IMR-90 (cell line): ENCODE measurements around the gene SHISA4. TPM values are rescaled to one million over a fixed set of nuclear protein-coding genes. Genes with fewer than 3 reads are reported as not detected.

ENCODE experiments used
- ATAC-seq: fragments of 200-7000 bp; cut with Tn5 transposase; 2 replicates; pipeline ENCODE4 v1.9.1; 2020; ENCODE audit warnings: low read depth, mild to moderate bottlenecking, moderate library complexity
- BruUV-seq: library from RNA; stranded (reverse); fragments of 400-500 nt; replicated peaks from 2 replicates; lab custom pipeline; 2021; lab: Mats Ljungman, UMichigan
- CTCF ChIA-PET: fragments of 300-600 bp; formaldehyde crosslinking; extraction: SDS; loops from one replicate; lab custom pipeline; 2021; ENCODE audit warnings: antibody characterized with exemption; lab: Yijun Ruan, JAX
- POLR2A ChIA-PET: fragments of 300-600 bp; sonication (Branson Sonifier 250); formaldehyde crosslinking; loops from one replicate; lab custom pipeline; 2022; ENCODE audit warnings: antibody characterized with exemption; ENCODE audit not compliant: unreplicated experiment; lab: Charles Lee
- DNase-seq: peaks from one replicate; pipeline ENCODE4 v3.0.0; 2013
- H2AFZ ChIP-seq: replicated peaks from 2 replicates; pipeline ENCODE3; 2013; ENCODE audit warnings: low read length, mild to moderate bottlenecking; ENCODE audit not compliant: poor library complexity
- H2AK5ac ChIP-seq: 2 replicates; pipeline ENCODE4 v1.6.1; 2013; ENCODE audit warnings: low read depth, low read length, inconsistent platforms
- H2AK9ac ChIP-seq: replicated peaks from 2 replicates; pipeline ENCODE3; 2013; ENCODE audit warnings: mild to moderate bottlenecking, low read depth, low read length, moderate library complexity; ENCODE audit not compliant: poor library complexity
- H2BK120ac ChIP-seq: 2 replicates; pipeline ENCODE4 v1.6.1; 2013; ENCODE audit warnings: low read depth, low read length, inconsistent platforms
- H2BK15ac ChIP-seq: 3 replicates; pipeline ENCODE4 v1.6.1; 2013; ENCODE audit warnings: low read depth, low read length, inconsistent platforms
- H2BK20ac ChIP-seq: 2 replicates; pipeline ENCODE4 v1.6.1; 2013; ENCODE audit warnings: low read depth, mild to moderate bottlenecking, inconsistent platforms, low read length, moderate library complexity
- H2BK5ac ChIP-seq: 2 replicates; pipeline ENCODE4 v1.6.1; 2013; ENCODE audit warnings: mild to moderate bottlenecking, low read depth, low read length, inconsistent platforms; ENCODE audit not compliant: poor library complexity, severe bottlenecking
- H3K14ac ChIP-seq: replicated peaks from 2 replicates; pipeline ENCODE4 v1.6.1; 2013; ENCODE audit warnings: low read depth, low read length, inconsistent platforms
- H3K18ac ChIP-seq: 2 replicates; pipeline ENCODE4 v1.6.1; 2013; ENCODE audit warnings: low read depth, low read length, control low read depth
- H3K23ac ChIP-seq: 2 replicates; pipeline ENCODE4 v1.6.1; 2013; ENCODE audit warnings: low read depth, low read length, inconsistent platforms
- H3K27ac ChIP-seq: 2 replicates; pipeline ENCODE4 v1.5.1; 2013; ENCODE audit warnings: mild to moderate bottlenecking, control low read depth, low read length; ENCODE audit not compliant: insufficient read depth
- H3K27me3 ChIP-seq: 2 replicates; pipeline ENCODE4 v1.6.1; 2013; ENCODE audit warnings: low read length; ENCODE audit not compliant: control insufficient read depth, insufficient read depth
- H3K36me3 ChIP-seq: 2 replicates; pipeline ENCODE4 v1.6.1; 2013; ENCODE audit warnings: low read length, mixed read lengths; ENCODE audit not compliant: control insufficient read depth, insufficient read depth
- H3K4ac ChIP-seq: 2 replicates; pipeline ENCODE4 v1.6.1; 2013; ENCODE audit warnings: low read depth, low read length, inconsistent platforms
- H3K4me1 ChIP-seq: 2 replicates; pipeline ENCODE4 v1.6.1; 2013; ENCODE audit warnings: low read length, mixed read lengths; ENCODE audit not compliant: control insufficient read depth, insufficient read depth
- H3K4me2 ChIP-seq: 2 replicates; pipeline ENCODE4 v1.6.1; 2013; ENCODE audit warnings: low read depth, mild to moderate bottlenecking, control low read depth, low read length, moderate library complexity
- H3K4me3 ChIP-seq: 2 replicates; pipeline ENCODE4 v1.5.1; 2013; ENCODE audit warnings: low read depth, mild to moderate bottlenecking, control low read depth, low read length, moderate library complexity; ENCODE audit not compliant: insufficient read depth
- H3K56ac ChIP-seq: 2 replicates; pipeline ENCODE4 v1.6.1; 2013; ENCODE audit warnings: low read length, inconsistent platforms; ENCODE audit not compliant: insufficient read depth; ENCODE audit errors: extremely low read depth
- H3K79me1 ChIP-seq, 2 experiments: 2 replicates each; pipeline ENCODE4 v1.6.1; 2013; ENCODE audit warnings: low read length in 2 of 2, inconsistent platforms in 1 of 2, low read depth in 1 of 2
- H3K9ac ChIP-seq: 2 replicates; pipeline ENCODE4 v1.6.1; 2013; ENCODE audit warnings: low read depth, low read length, control low read depth
- H3K9me1 ChIP-seq: 2 replicates; pipeline ENCODE4 v1.6.1; 2013; ENCODE audit warnings: low read length, inconsistent platforms; ENCODE audit not compliant: insufficient read depth
- H3K9me3 ChIP-seq: 2 replicates; pipeline ENCODE4 v1.6.1; 2013; ENCODE audit warnings: low read length; ENCODE audit not compliant: control insufficient read depth, insufficient read depth
- H4K20me1 ChIP-seq: 2 replicates; pipeline ENCODE4 v1.6.1; 2013; ENCODE audit warnings: low read length, inconsistent platforms; ENCODE audit not compliant: insufficient read depth
- H4K5ac ChIP-seq: 2 replicates; pipeline ENCODE4 v1.6.1; 2013; ENCODE audit warnings: mild to moderate bottlenecking, low read depth, low read length, control low read depth
- H4K8ac ChIP-seq, 2 experiments: 2 replicates each; pipeline ENCODE4 v1.6.1; 2013; ENCODE audit warnings: low read depth in 2 of 2, low read length in 2 of 2, control low read depth in 1 of 2, inconsistent platforms in 1 of 2
- H4K91ac ChIP-seq: 2 replicates; pipeline ENCODE4 v1.6.1; 2013; ENCODE audit warnings: low read depth, low read length, inconsistent platforms; ENCODE audit not compliant: insufficient read depth
- BHLHE40 ChIP-seq: fragments of 150-350 bp; IDR thresholded peaks from 2 replicates; pipeline ENCODE4 v1.6.1; 2016; ENCODE audit warnings: mild to moderate bottlenecking, low read depth, low read length
- CEBPB ChIP-seq: IDR thresholded peaks from 2 replicates; pipeline ENCODE4 v1.6.1; 2012; ENCODE audit warnings: low read depth, low read length, improper control_type of control experiment
- ELK1 ChIP-seq: fragments of 150-350 bp; IDR thresholded peaks from 2 replicates; pipeline ENCODE4 v1.6.1; 2016; ENCODE audit warnings: low read depth, mild to moderate bottlenecking, low read length, moderate library complexity, borderline replicate concordance
- MAFK ChIP-seq: IDR thresholded peaks from 2 replicates; pipeline ENCODE4 v1.6.1; 2012; ENCODE audit warnings: low read depth, low read length, improper control_type of control experiment
- MAZ ChIP-seq: IDR thresholded peaks from 2 replicates; pipeline ENCODE4 v1.6.1; 2012; ENCODE audit warnings: low read depth, mild to moderate bottlenecking, low read length, improper control_type of control experiment, moderate library complexity, borderline replicate concordance
- POLR2A ChIP-seq: IDR thresholded peaks from 2 replicates; pipeline ENCODE4 v1.6.1; 2012; ENCODE audit warnings: mild to moderate bottlenecking, low read depth, low read length
- RAD21 ChIP-seq: IDR thresholded peaks from 2 replicates; pipeline ENCODE4 v1.6.1; 2012; ENCODE audit warnings: low read length, improper control_type of control experiment
- RCOR1 ChIP-seq: IDR thresholded peaks from 2 replicates; pipeline ENCODE4 v1.6.1; 2012; ENCODE audit warnings: mild to moderate bottlenecking, low read length, improper control_type of control experiment; ENCODE audit not compliant: insufficient replicate concordance
- SMC3 ChIP-seq: fragments of 150-350 bp; IDR thresholded peaks from 2 replicates; pipeline ENCODE4 v1.6.1; 2016; ENCODE audit warnings: low read depth, mild to moderate bottlenecking, antibody characterized with exemption, low read length, moderate library complexity
- WGBS, 2 experiments: methylation state at CpG; one replicate each; pipeline versions ENCODE4 v1.1.5 to v1.1.7; 2013; ENCODE audit warnings: missing lambda C conversion rate in 2 of 2; ENCODE audit not compliant: insufficient read length in 1 of 2; ENCODE audit errors: extremely low coverage in 2 of 2; 5-methylcytosine and 5-hydroxymethylcytosine counted together
- dilution Hi-C: fragments of 300-500 bp; cut with HindIII; formaldehyde crosslinking; loops from one replicate; pipeline ENCODE4 v1.14.3; 2018; ENCODE audit warnings: low sequenced_read_pairs; ENCODE audit not compliant: unreplicated experiment
- in situ Hi-C: fragments of 300-500 bp; cut with MboI; formaldehyde crosslinking; loops from 3 replicates; pipeline ENCODE4 v1.14.3; 2019; ENCODE audit warnings: low sequenced_read_pairs, inconsistent platforms, mixed read lengths
- intact Hi-C: fragments of 100-400 bp; cut with micrococcal nuclease; formaldehyde crosslinking; loops from 2 replicates; pipeline ENCODE4 v1.10.0; 2022
- polyA plus RNA-seq, 3 experiments: library from polyadenylated mRNA; depleted of rRNA; stranded (reverse); fragments of >200 nt; gene quantifications; 2 replicates each; pipeline ENCODE4 v1.2.3, GENCODE V29; 2012; ENCODE audit warnings: low replicate concordance in 1 of 3
- total RNA-seq: library from RNA; depleted of rRNA; stranded (reverse); fragments of >200 nt; gene quantifications from 2 replicates; pipeline ENCODE4 v1.2.3, GENCODE V29; 2012

SHISA4 gene
- total and polyA plus RNA-seq, 2 of the 4 experiments (the other 2 are of a cell fraction), result 10.0 to 34.8 TPM

- Histone ChIP-seq H2BK120ac (no peak overlapping the region), H3K9ac (no peak overlapping the region), H3K9me3 (no peaks in the 10 kb centered on the region), H2AFZ (no peak overlapping the region), H3K27me3 (no peaks in the 10 kb centered on the region), H3K4ac (no peak overlapping the region), H3K27ac (no peak overlapping the region), H3K56ac (no peak overlapping the region), H2AK5ac (no peak overlapping the region), H3K18ac (no peak overlapping the region), H4K5ac (no peak overlapping the region), H4K8ac (no peak overlapping the region), H3K23ac (no peak overlapping the region), H3K4me3 (no peak overlapping the region), H3K79me1 (peaks cover 3 to 24% of the 10 kb centered on the region in 2 experiments; a peak in 3 of 4 replicates), H2BK20ac (no peak overlapping the region), H4K20me1 (no peaks in the 10 kb centered on the region), H3K9me1 (peaks cover 13% of the 10 kb centered on the region; the same call in 1 of the 2 replicates), H3K36me3 (peaks cover 14% of the 10 kb centered on the region), H3K4me1 (peaks cover 16% of the 10 kb centered on the region), H2AK9ac (no peak overlapping the region), H4K91ac (no peak overlapping the region), H3K4me2 (no peak overlapping the region), H2BK5ac (no peak overlapping the region), H3K14ac (no peak overlapping the region), H2BK15ac (no peak overlapping the region)
- ATAC-seq, result no peak
- in situ Hi-C loops, result loop anchor here (10.0 kb wide), 1 partner anchor 233 kb away; the partner anchor contains the start of gene GPR37L1
- no peak for TF ChIP-seq CEBPB
- no peak for TF ChIP-seq POLR2A
- no peak for TF ChIP-seq RAD21
- no peak for TF ChIP-seq RCOR1
- TF ChIP-seq SMC3, result no peak
- no peak for TF ChIP-seq ELK1
- no peak for TF ChIP-seq MAFK
- no peak for TF ChIP-seq MAZ
- TF ChIP-seq BHLHE40, result no peak
- POLR2A ChIA-PET, result no interaction called here
- DNase-seq, result no peak
- dilution Hi-C loops, result no loop called here
- intact Hi-C loops, result no loop called here
- CTCF ChIA-PET, result no interaction called here
- WGBS, 2 experiments, result 100% methylated on average over 1 of the region's 6 CpGs; no CpG with 5 or more reads in 1 of the 2 experiments
- no TSS peak for BruUV-seq
Observed at GRCh38 chr1:201892211-201892610, 3.5 kb downstream of the SHISA4 start.
